UCSD-AML1 (cell line): Measurements from ENCODE around the gene CPNE8.

Experiments used
- DNase-seq: peaks from one replicate; lab custom pipeline; 2025; ENCODE audit not compliant: unreplicated experiment; lab: John Stamatoyannopoulos, UW

Gene CPNE8

DNA sequence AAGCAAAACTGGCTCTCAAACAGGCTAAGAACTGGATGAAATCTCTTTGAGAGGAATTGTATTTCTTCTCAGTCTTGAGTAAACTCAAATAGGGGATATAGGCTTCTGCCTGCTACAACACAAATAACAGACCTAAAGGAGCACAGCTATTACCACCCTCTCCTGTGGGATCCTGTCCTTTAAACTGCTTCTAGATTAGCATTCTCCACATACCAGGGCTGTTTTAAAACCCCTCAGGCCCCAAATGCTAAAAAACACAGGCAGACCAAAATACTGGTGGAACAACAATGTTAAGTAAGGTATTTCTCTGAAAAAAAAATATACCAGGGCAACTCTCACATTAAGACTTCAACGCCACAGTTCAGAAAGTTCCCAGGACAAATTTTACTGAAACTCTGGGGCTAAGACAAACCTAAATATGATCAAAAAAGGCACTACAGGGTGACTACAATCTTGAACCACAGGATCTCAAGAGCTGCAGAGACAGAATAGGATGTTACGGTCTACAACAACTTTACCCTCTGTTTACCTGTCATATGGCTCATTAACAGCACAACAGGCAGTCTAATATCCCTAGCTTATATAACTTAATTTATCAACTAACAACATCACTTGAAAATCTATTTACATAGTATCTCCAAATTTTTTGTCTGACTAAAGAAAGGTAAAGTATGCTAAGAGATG lies 7.2 kb downstream of the CPNE8 start:
- no peak for DNase-seq

DNA sequence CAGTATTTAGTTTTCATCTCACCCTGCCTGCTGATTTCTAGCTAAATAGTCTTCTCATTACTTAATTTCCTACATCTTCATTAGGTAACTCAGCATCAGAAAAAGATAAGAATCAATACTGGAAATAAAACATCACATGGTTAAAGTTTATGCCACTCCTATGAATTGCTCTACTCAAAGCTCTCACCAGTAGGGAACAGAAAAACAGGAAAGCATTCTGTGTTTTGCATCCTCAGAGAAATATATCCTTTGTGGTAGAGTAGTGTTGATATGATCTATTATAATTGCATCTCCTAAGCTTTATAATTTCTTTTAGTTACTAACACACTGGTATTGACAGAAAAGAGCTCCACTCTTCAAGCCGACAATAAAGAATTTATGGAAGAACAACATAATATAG lies 9.9 kb downstream of the CPNE8 start:
- DNase-seq: no peak

- DNase-seq: no peak
Measured at GRCh38 chr12:38892976-38893375, 12.4 kb downstream of the CPNE8 start.

- no peak for DNase-seq
Measured at GRCh38 chr12:38892087-38892786, 13.2 kb downstream of the CPNE8 start.

- DNase-seq: no peak
Measured at GRCh38 chr12:38890102-38890855, 15.1 kb downstream of the CPNE8 start.

GRCh38 chr12:38889297-38889815 lies 16.0 kb downstream of the CPNE8 start:
- DNase-seq: no peak

GRCh38 chr12:38887770-38888169 lies 17.6 kb downstream of the CPNE8 start:
- no peak for DNase-seq

DNA sequence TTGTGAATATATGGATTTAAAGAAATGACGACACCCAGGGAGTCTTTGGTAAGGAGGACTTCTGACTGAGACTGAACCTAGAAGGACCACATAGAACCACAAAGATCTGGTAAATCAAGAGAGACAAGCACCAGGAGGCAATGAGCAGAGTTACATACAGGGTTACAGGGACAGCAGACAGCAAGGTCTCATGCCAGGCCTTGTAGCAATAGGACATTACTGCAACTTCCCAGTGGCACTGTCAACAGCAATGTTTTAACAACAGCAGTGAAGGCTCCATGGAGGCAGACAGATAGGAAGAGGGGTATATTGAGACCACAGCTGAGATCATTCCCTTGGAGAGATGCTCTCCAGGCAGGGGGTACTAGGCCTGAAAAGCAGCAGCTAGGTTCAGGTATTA lies 18.5 kb downstream of the CPNE8 start:
- no peak for DNase-seq

GRCh38 chr12:38886064-38886463 lies 19.3 kb downstream of the CPNE8 start:
- no peak for DNase-seq

DNA sequence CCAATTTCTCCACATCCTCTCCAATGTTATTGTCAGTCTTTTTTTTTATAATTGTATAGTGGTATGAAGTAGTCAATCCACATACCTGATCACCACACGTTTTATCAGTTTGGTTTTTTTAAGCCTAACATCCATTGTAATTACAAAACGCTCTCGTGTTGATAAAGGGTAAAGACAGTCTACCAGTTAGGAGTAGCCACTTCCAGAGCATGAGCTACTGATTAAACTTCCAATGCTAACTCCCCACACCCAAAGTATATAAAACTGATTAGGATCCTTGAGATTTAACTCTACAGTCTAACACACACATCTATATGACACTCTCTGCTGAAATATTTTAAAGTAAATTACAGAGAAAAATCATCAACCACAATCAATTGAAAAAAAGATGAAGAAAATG lies 20.7 kb downstream of the CPNE8 start:
- no peak for DNase-seq

- DNase-seq: no peak
Measured at GRCh38 chr12:38883629-38884134, 21.7 kb downstream of the CPNE8 start.

GRCh38 chr12:38880288-38880687 lies 25.1 kb downstream of the CPNE8 start:
- no peak for DNase-seq

GRCh38 chr12:38878986-38879385 lies 26.4 kb downstream of the CPNE8 start:
- DNase-seq: no peak

GRCh38 chr12:38878333-38878705 lies 27.1 kb downstream of the CPNE8 start:
- no peak for DNase-seq

GRCh38 chr12:38875586-38876228 lies 29.7 kb downstream of the CPNE8 start:
- no peak for DNase-seq

GRCh38 chr12:38872561-38872960 lies 32.8 kb downstream of the CPNE8 start:
- DNase-seq: no peak

- DNase-seq: no peak
Measured at GRCh38 chr12:38872156-38872555, 33.2 kb downstream of the CPNE8 start.

DNA sequence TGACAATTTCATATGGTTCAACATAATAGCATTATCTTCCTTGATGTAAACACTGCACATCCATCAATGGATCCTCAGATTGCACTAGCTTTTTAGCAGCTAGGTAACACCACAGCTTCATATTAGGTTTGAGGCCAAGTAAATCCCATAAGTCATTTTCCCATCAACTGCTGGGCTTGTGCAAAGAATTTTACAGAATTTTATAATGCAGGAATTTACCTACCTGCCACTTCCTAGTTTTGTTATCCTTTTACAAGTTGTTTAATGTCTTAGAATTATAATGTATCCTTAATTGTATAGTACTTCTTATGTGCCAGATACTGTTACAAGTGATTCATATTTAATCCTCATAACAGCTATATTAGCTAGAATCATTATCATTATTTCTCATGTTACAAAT lies 36.4 kb downstream of the CPNE8 start:
- DNase-seq: no peak

DNA sequence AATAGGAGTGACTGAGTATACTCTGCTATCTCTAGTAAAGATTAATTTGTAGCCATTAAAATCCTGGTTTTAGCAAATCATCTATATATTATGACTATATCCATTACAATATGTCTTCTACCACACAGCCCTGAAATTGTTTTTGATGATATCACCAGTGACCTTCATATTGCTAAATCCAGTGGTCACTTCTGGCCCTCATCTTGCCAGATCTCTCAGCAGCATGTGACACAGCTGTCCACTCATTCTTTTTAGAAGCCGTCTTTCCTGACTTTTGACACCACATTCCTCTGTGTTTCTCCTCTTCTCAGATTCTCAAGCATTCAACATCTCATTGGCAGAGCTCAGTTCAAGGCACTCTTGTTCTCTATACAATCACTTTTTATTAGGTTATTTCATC lies 54.9 kb downstream of the CPNE8 start:
- no peak for DNase-seq

GRCh38 chr12:38847247-38847646 lies 58.1 kb downstream of the CPNE8 start:
- no peak for DNase-seq

GRCh38 chr12:38844267-38844666 lies 61.1 kb downstream of the CPNE8 start:
- no peak for DNase-seq
